Pons (tissue), 1 donor: ENCODE data around the gene SEC61A1.

ENCODE experiments used
- DNase-seq: peaks from one replicate; pipeline ENCODE4 v3.0.0-alpha.2; 2016; ENCODE audit warnings: low spot score

The SEC61A1 gene

DNA sequence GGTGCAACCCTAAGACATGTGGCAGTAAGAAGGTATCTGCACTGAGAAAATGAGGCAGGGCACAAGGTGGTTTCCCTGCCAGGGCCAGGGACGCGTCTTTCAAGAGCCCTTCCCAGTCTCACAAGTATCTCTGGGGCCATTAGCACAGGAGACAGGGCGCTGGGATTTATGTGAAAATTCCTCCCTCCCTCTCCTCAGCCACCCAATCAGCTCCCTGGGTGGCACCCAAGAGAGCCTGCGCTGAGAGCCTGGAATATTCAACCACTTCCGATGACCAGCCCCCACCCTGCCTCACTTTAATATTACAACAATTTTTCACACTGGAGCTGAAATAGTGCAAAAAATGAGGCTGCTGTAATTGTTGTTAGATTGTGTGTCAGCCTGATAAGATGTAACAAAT lies 26.1 kb downstream of the SEC61A1 start:
- no peak for DNase-seq

DNA sequence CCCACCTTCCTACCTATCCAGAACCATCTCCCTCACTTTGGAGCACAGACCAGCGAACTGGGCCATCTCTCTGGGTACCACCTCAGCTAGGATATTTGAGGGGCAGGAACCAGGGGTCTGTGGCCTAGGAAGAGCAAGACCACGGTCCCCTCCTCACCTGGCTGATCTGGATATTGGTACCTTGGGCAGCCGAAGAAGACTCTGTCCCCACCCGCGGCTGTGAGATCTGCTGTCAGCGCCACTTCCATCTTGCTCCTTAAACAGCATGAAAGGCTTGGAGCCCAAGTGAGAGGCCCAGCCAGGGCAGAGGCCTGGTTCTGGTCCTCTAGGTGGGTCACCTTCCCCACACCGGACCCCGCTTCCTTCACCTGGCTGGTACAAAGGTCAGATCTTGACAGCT lies 26.6 kb downstream of the SEC61A1 start:
- no peak for DNase-seq

DNA sequence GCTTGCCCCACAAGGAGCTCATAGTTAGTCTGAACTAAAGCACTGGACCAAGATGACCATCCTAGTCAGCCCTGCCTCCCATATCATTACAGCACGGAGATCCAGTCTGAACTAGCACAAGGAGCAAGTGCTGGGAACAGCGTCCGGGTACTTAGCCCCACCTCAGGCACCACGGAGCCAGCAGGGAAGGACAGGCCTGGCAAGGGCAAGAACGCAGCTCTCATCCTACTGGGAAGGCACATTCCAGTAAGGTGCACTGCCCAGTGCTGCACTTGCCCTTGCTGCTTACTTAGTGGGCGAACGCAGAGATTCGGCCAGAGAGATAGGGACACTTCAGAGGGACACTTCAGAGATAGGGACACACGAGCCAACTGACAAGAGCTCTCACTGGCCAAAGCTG lies 27.6 kb downstream of the SEC61A1 start:
- no peak for DNase-seq

DNA sequence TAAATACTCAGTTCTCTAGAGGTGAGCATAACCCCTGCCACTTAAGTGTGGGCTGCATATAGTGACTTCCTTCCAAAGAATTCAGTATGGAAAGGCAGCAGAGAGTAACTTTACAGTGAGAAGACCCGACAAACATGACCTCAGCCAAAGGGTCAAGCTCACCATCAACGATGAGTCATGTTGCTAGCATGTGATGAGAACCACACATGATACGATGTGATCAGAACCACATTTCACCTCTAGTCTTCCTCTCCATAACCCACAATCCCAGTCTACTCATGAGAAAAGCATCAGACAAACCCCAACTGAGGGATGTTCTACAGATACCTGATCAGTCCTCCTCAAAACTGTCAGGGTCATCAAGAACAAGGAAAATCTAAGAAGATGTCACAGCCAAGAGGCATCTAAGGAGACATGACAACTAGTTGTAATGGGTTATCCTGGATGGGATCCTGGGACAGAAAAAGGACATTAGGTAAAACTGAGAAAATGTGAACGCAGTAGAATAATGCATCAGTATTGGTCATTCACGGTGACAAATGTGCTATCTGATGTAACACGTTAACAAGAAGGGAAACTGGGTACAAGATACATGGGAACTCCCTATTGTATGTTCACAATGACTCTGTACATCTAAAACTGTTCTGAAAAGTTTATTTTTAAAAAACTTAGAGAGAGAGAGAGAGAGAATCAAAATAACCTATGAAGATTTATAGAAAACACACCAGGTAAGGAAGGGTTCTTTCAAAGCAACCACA lies 28.3 kb downstream of the SEC61A1 start:
- DNase-seq = no peak

GRCh38 chr3:128081226-128081625 lies 29.0 kb downstream of the SEC61A1 start:
- DNase-seq = no peak

DNA sequence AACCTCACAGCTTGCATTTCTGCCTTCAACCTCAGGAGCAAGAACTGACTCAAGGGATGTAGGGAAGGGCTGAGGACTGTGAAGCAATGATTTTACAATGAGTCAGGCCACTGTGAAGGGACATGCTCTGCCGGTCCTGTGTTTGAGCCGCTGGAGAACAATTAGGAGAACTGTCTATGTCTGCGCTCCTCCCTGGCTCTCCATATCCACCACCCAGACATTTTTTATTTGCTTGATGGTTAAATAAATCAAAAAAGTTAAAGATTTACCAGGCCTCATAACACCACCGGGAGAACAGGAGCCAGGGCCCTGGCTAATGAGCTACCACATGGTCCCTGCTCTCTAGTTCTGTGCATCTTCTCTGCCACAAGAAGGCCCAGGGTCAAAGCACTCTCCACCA lies 29.6 kb downstream of the SEC61A1 start:
- DNase-seq = no peak

DNA sequence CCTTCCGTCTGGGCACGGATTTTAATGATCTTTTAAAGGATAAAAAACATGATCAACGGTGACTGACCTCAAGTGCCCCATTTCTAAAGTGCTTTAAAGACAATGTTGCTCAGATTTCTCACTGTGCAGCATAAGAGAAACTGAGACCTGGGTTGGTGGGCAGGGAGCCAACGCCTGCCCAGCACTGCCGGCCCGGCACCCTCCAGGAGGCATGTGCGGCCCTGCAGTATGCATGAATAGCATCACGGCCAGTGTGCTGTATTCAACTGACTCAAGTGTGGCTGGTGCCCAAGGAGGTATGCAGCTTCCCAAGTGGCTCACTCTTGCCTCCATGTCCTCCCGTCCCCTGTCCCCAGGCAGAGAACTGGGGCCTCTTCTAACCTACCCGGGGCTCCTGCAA lies 30.3 kb downstream of the SEC61A1 start:
- no peak for DNase-seq

GRCh38 chr3:128083396-128083795 lies 31.2 kb downstream of the SEC61A1 start:
- DNase-seq = no peak

GRCh38 chr3:128083980-128084674 lies 31.9 kb downstream of the SEC61A1 start:
- DNase-seq = no peak

DNA sequence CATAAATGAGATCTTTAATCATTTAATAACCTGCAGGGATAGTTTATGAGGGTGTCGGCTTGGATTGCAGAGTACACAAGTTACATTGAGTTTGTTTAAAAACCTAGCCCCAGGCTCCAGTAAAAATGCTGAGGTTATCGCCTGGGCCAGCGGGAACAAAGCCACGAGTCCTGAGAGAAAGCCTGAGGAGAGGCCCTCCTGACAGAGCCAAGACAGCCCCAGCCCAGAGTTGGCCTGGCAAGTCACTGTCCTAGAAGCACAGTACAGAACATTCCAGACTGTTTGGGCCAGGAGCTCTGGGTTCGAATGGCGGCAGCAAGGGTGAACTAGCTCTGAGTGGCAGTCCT lies 32.4 kb downstream of the SEC61A1 start:
- no peak for DNase-seq

- DNase-seq = no peak
Measured at GRCh38 chr3:128089135-128089534, 36.9 kb downstream of the SEC61A1 start.

GRCh38 chr3:128091586-128091985 lies 39.3 kb downstream of the SEC61A1 start:
- DNase-seq = no peak

DNA sequence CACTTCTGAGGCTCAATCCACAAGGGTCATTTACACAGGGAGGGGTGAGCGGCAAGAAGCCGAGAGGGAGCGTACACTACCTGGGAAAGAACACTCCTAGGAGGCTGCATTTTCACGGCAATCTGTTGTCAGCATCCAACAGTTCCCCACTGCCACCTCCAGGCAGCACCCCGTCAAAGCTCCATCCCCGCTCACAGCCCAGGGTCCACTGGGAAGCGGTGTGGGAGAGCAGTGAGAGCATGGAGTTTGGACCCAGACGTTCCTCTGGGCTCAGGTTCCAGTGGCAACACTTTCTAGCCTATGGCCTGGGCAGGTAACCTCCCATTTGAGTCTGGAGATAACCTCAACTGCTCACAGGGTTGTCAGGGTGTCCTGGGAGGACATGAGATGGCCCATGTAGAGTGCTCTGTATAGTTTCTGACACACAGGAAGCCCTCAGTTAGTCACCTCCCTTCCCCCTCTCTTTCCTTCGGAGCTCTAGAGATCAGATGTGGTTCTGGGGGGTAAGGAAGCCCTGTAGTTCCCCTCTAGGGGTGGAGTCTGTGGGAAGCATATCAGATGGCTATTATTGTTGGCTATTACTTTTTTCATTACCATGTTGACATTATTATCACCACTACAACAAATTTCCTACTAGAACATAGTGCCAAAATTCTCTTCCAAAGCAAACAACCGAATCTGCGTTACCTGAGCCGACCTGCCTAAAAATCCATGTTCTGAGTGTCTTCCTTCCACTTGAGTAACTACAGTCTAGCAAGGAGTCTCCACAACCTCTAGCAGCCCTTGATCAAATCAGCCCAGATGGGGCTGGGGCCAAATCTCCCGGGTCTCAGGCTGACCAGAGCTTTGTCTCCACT lies 42.3 kb downstream of the SEC61A1 start:
- DNase-seq = no peak

GRCh38 chr3:128095222-128095703 lies 43.0 kb downstream of the SEC61A1 start:
- peak; percentile 92 for DNase-seq

DNA sequence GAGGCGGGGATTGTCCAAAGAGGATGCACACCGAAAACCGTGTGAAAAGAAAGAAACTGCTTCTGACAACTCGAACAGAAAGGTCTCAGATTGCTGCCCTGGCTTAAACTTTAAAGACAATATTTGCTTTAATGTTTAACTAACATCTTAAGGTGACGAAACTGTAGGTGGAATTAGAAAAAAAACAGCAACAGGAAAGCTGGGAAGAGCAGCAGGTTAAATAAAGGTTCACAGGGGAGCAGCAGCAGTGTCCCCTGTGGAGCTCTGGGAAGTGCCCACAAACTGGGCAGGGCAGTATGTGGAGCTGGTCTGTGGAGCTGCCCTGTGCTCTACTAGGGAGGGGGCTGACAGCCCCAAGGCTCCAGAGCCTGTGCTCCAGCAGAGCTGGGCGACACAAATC lies 46.0 kb downstream of the SEC61A1 start:
- DNase-seq = no peak

- DNase-seq = peak; percentile 89
Measured at GRCh38 chr3:128100161-128100560, 47.9 kb downstream of the SEC61A1 start.

DNA sequence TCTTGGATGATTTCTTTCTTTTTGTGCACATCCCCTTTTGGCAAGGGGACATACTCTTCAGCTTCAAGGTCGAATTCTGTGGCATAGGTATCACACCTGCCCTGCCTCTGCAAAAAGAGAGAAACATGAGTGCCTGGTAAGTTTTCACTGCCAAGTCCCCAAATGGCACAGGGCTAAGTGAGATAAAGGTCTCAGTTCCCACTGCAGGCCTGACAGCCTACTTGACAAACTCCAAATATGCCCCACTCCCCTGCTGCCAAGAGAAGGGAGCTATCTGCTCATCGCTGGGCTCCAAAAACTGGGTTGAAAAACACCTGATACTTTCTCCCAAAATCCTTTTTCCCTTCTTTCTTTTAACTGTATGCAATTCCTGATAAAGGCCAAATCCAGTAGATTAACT lies 48.4 kb downstream of the SEC61A1 start:
- no peak for DNase-seq

- no peak for DNase-seq
Measured at GRCh38 chr3:128103136-128103676, 51.0 kb downstream of the SEC61A1 start.

DNA sequence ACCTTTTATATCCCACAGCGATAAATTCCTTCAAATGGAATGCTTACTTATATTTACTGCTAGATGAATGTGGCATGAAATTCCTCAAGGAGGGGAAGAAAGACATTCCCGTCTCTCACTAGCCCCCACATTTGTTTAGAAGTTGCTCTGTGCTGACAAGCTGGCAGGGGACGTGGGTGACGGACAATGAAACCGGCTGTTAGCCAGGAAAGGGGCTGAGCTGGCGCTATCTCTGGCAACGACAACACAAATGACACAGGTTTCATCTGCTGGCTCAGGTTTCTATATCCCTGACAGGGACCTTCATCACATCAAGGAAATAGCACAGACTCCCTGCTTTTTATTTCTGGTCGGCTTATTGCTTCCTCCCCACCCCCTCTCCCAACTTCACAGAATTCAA lies 55.6 kb downstream of the SEC61A1 start:
- no peak for DNase-seq

GRCh38 chr3:128111147-128111546 lies 58.9 kb downstream of the SEC61A1 start:
- no peak for DNase-seq

DNA sequence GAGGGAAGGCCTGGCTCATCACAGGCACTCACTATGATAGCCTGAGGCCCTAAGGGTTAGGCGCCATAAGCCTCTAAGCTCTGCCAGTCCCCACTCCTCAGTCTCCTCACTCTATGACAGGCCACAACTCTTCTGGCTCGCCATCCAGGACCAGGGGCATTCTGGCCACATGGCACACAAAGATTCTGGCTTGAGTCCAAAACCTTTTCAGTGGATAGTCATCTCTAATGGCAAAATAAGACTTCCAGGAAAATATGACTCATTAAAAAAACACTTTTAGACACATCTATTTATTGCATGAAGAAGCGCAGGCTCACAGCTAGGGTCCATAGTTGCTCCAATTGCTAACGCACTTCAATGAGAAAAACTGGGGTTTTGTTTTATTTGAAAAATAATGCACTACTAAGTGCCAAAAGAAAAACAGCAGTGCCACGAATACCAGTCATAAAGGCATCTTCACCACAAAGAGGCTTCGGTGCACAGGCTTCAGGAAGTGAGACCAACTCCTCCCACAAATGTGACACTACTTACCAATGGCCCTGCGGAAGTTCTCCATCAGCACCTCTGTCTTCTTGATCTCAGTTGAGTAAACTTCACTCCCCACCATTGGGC lies 60.2 kb downstream of the SEC61A1 start:
- no peak for DNase-seq
